ENCODE measurements around the gene DPEP2NB.

Gene DPEP2NB

DNA sequence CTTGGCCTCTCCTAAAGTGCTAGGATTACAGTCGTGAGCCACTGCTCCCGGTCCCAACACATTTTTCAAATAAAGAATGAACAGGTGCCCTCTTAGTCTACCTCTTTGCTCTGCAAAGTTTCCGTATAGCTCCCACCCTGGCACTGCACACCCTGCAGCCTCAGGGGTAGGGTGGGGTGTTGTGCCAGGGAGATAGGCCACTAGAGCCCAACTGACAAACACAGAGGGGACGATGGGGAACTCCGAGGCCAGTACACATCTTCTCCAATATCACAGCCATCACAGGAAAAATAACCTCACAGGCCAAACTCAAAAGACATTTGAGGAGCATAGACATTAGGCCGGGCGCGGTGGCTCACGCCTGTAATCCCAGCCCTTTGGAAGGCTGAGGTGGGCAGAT is 44.6 kb downstream of the DPEP2NB start:
- no peaks in the 10 kb centered on the region for H3K9me3 ChIP-seq (ENCODE audit: severe bottlenecking)
- H3K27me3 ChIP-seq (ENCODE audit: insufficient read depth, poor library complexity, severe bottlenecking) = no peaks in the 10 kb centered on the region
- TF ChIP-seq, protein P1, sequence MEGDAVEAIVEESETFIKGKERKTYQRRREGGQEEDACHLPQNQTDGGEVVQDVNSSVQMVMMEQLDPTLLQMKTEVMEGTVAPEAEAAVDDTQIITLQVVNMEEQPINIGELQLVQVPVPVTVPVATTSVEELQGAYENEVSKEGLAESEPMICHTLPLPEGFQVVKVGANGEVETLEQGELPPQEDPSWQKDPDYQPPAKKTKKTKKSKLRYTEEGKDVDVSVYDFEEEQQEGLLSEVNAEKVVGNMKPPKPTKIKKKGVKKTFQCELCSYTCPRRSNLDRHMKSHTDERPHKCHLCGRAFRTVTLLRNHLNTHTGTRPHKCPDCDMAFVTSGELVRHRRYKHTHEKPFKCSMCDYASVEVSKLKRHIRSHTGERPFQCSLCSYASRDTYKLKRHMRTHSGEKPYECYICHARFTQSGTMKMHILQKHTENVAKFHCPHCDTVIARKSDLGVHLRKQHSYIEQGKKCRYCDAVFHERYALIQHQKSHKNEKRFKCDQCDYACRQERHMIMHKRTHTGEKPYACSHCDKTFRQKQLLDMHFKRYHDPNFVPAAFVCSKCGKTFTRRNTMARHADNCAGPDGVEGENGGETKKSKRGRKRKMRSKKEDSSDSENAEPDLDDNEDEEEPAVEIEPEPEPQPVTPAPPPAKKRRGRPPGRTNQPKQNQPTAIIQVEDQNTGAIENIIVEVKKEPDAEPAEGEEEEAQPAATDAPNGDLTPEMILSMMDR (IDR thresholded peaks at IDR 0.05; ENCODE audit: poor library complexity, severe bottlenecking) = no peak
- DNase-seq (ENCODE audit: low spot score) (no peak), ATAC-seq (ENCODE audit: low read depth) (no peak)
- H3K27ac ChIP-seq (ENCODE audit: poor library complexity, severe bottlenecking) = no peak overlapping the region
- 0 out of 2 replicates have a peak, but pooled peaks cover 7% of the 10 kb centered on the region for H3K36me3 ChIP-seq (ENCODE audit: low read depth)
- H3K4me3 ChIP-seq (ENCODE audit: severe bottlenecking) = no peak overlapping the region
- peaks cover 13% of the 10 kb centered on the region for H3K4me1 ChIP-seq (ENCODE audit: insufficient read depth, poor library complexity, severe bottlenecking)

DNA sequence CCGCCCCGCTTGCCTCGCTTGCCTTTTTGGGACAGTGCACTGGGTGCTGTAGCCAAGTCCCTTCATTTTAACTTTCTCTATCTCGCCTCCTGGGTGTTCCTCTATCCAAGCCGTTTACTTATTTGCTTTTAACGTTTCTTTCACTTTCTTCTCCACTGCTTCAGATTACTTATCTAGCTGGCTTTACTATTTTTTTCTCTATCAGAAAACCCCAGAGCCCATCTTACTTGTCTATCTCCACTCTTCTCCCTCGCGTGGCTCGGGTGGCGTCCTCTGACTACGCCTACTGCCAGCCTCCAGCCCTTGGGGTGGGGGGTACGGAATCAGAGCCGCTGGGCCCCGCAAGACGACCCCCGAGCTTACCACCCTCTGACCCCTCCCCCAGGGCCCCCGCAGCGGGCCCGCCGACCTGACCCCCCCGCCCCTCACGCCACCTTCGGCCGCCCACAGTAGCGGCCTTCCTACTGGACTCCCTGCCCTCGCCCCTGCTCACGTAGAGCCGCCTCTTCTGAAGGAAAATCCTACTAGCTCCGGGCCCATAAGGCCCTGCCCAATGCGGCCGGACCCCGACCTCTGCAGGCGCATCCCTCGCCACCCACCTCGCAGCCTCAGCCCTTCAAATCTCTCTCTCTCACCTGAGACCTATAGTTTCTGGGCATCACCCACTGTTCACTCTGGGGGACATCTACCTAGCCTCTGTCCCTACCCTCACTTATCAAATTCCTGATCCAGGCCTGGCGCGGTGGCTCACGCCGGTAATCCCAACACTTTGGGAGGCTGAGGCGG is 46.3 kb downstream of the DPEP2NB start:
- peak overlapping the region; percentile 77 for H3K4me3 ChIP-seq (ENCODE audit: severe bottlenecking)
- H3K27ac ChIP-seq (ENCODE audit: poor library complexity, severe bottlenecking) = peak overlapping the region; percentile 77
- TF ChIP-seq, protein P1 (IDR thresholded peaks at IDR 0.05; ENCODE audit: poor library complexity, severe bottlenecking) = no peak

DNA sequence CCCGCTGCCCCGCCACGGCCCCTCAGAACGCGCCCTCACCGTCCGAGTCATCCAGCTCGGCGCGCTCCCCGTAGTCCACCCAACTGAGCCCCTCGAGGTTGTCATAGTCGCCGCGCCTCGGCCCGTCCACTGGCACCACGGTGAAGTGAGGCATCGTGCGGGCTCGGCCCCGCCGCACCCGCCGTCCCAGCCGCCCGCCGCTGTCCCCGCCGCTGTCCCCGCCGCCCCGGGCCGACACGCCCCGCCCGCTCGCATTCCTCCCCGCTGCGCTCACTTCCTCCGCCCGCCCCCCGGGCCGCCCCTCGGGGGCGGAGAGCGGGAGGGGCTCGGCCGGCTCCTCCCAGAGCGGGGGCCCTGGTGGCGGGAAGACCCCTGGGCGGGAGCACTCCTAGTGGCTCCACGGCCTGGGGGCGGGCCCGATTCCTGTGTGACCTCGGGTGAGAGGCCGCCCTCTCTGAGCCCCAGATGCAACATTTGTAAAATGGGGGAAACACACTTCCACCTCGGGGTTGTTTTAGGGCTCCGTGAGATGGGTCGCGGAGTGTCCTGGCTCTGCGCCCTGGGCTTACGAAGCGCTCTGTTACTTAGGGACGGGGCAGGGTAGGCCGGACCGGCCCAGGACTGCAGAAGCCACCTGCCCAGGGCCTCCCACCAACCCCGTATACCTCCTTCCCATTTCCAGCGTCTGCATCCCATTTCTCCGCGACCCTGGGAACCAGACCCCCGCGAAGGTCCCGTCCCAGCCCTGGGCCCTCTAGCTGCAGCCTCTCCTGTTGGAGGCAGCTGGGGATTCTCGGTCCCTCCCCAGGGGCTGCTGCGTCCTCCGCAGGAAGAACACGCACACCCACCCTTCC is 47.1 kb downstream of the DPEP2NB start, which contains the start of gene SLC12A4:
Gene SLC12A4, minus strand, starts transcription at position 238 of the 854 bp plus-strand sequence. Its CDS starts 84 bp downstream, at position 154.
- peak; percentile 90 for DNase-seq (ENCODE audit: low spot score)
- TF ChIP-seq, protein P1 (IDR thresholded peaks at IDR 0.05; ENCODE audit: poor library complexity, severe bottlenecking) = peak; percentile 3
- no peaks in the 10 kb centered on the region for H3K9me3 ChIP-seq (ENCODE audit: severe bottlenecking)
- no peaks in the 10 kb centered on the region for H3K27me3 ChIP-seq (ENCODE audit: insufficient read depth, poor library complexity, severe bottlenecking)
- H3K4me3 ChIP-seq (ENCODE audit: severe bottlenecking) = peak within 1 kb of the TSS; percentile 77
- peaks cover 15% of the 10 kb centered on the region; the same call in 1 of the 2 replicates for H3K36me3 ChIP-seq (ENCODE audit: low read depth)
- H3K4me1 ChIP-seq (ENCODE audit: insufficient read depth, poor library complexity, severe bottlenecking) = peaks cover 16% of the 10 kb centered on the region
- peak within 1 kb of the TSS; percentile 77 for H3K27ac ChIP-seq (ENCODE audit: poor library complexity, severe bottlenecking)
- ATAC-seq (ENCODE audit: low read depth) = peak; percentile 72

More for the DNA sequence above, 46.3 kb downstream of the DPEP2NB start:
- H3K4me1 ChIP-seq (ENCODE audit: insufficient read depth, poor library complexity, severe bottlenecking) = peaks cover 16% of the 10 kb centered on the region
- DNase-seq (ENCODE audit: low spot score) (no peak), ATAC-seq (ENCODE audit: low read depth) (no peak)
- no peaks in the 10 kb centered on the region for H3K9me3 ChIP-seq (ENCODE audit: severe bottlenecking)
- H3K27me3 ChIP-seq (ENCODE audit: insufficient read depth, poor library complexity, severe bottlenecking) = no peaks in the 10 kb centered on the region
- 0 out of 2 replicates have a peak, but pooled peaks cover 13% of the 10 kb centered on the region for H3K36me3 ChIP-seq (ENCODE audit: low read depth)

DNA sequence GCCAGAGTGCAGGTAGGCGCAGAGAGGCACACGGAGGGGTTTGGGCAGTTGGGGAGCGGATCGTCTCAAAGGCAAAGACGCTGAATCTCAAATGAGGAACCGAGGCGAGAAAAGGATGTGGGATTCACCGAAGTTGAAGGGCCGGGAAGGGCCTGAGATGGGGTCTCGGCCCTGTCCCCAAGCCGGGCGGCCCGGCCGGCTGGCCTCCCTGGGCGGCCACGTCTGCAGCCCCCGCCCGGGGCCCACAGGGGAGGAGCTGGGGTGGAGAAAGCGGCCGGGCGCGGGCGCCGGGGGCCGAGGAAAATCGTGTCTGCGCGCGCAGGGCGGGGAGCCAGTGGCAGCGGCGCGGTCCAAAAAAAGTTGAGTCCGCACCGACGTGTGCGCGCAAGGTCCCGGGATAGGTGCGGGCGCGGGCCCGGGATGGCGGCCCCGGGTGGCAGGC is 47.7 kb downstream of the DPEP2NB start:
- peak overlapping the region; percentile 77 for H3K4me3 ChIP-seq (ENCODE audit: severe bottlenecking)
- peak overlapping the region; percentile 77 for H3K27ac ChIP-seq (ENCODE audit: poor library complexity, severe bottlenecking)
- TF ChIP-seq, protein P1 (IDR thresholded peaks at IDR 0.05; ENCODE audit: poor library complexity, severe bottlenecking) = no peak
- peaks cover 16% of the 10 kb centered on the region for H3K4me1 ChIP-seq (ENCODE audit: insufficient read depth, poor library complexity, severe bottlenecking)
- no peaks in the 10 kb centered on the region for H3K9me3 ChIP-seq (ENCODE audit: severe bottlenecking)
- peaks cover 22% of the 10 kb centered on the region for H3K36me3 ChIP-seq (ENCODE audit: low read depth)
- DNase-seq (ENCODE audit: low spot score) = no peak
- peak; percentile 4; the same call in 2 of the 3 replicates for ATAC-seq (ENCODE audit: low read depth)
- H3K27me3 ChIP-seq (ENCODE audit: insufficient read depth, poor library complexity, severe bottlenecking) = no peaks in the 10 kb centered on the region

All from RWPE2 (cell line).